ENCODE data around the gene RNF2. TPM values are rescaled to one million over a fixed set of nuclear protein-coding genes. Genes with fewer than 3 reads are reported as not detected.
"Not testable (repeated sequence)": the region's sequence is repeated elsewhere in the genome, so short reads cannot be mapped to it uniquely, and the experiment has no call there.

The RNF2 gene
- total RNA-seq, 1 donor from 2014 or later, result 27.0 TPM

GRCh38 chr1:185049670-185050069, 4.3 kb downstream of the RNF2 start:
- DNase-seq (ENCODE audit: low read depth in 2 of 2), result no peak

GRCh38 chr1:185050823-185051451, 5.6 kb downstream of the RNF2 start:
- DNase-seq (ENCODE audit: low read depth in 2 of 2), result no peak

GRCh38 chr1:185053204-185053603, 7.8 kb downstream of the RNF2 start:
- no peak for DNase-seq (ENCODE audit: low read depth in 2 of 2)

GRCh38 chr1:185054365-185055060, 9.2 kb downstream of the RNF2 start:
- no peak for DNase-seq (ENCODE audit: low read depth in 2 of 2)

- no peak for DNase-seq (ENCODE audit: low read depth in 2 of 2)
Observed at GRCh38 chr1:185058110-185058509, 12.8 kb downstream of the RNF2 start.

GRCh38 chr1:185058876-185059275, 13.5 kb downstream of the RNF2 start:
- no peak for DNase-seq (ENCODE audit: low read depth in 2 of 2)

GRCh38 chr1:185059950-185060571, 14.7 kb downstream of the RNF2 start:
- no peak for DNase-seq (ENCODE audit: low read depth in 2 of 2)

- no peak for DNase-seq (ENCODE audit: low read depth in 2 of 2)
Observed at GRCh38 chr1:185062710-185063370, 17.5 kb downstream of the RNF2 start.

- DNase-seq (ENCODE audit: low read depth in 2 of 2), result no peak
Observed at GRCh38 chr1:185063719-185064118, 18.4 kb downstream of the RNF2 start.

GRCh38 chr1:185065006-185065405, 19.6 kb downstream of the RNF2 start:
- not testable (repeated sequence) for DNase-seq (ENCODE audit: low read depth in 2 of 2)

- no peak for DNase-seq (ENCODE audit: low read depth in 2 of 2)
Observed at GRCh38 chr1:185066181-185066580, 20.8 kb downstream of the RNF2 start.

GRCh38 chr1:185068341-185068740, 23.0 kb downstream of the RNF2 start:
- DNase-seq (ENCODE audit: low read depth in 2 of 2), result no peak

GRCh38 chr1:185069202-185069772, 23.9 kb downstream of the RNF2 start:
- DNase-seq (ENCODE audit: low read depth in 2 of 2), result no peak

GRCh38 chr1:185070051-185070450, 24.7 kb downstream of the RNF2 start:
- no peak for DNase-seq (ENCODE audit: low read depth in 2 of 2)

- no peak for DNase-seq (ENCODE audit: low read depth in 2 of 2)
Observed at GRCh38 chr1:185073725-185074124, 28.4 kb downstream of the RNF2 start.

GRCh38 chr1:185074307-185074706, 28.9 kb downstream of the RNF2 start:
- DNase-seq (ENCODE audit: low read depth in 2 of 2), result no peak

- no peak for DNase-seq (ENCODE audit: low read depth in 2 of 2)
Observed at GRCh38 chr1:185075476-185075875, 30.1 kb downstream of the RNF2 start.

- no peak for DNase-seq (ENCODE audit: low read depth in 2 of 2)
Observed at GRCh38 chr1:185077374-185077773, 32.0 kb downstream of the RNF2 start.

GRCh38 chr1:185080422-185080821, 35.1 kb downstream of the RNF2 start:
- no peak for DNase-seq (ENCODE audit: low read depth in 2 of 2)

GRCh38 chr1:185083818-185084217, 38.5 kb downstream of the RNF2 start:
- DNase-seq (ENCODE audit: low read depth in 2 of 2), result no peak

GRCh38 chr1:185087101-185087500, 41.7 kb downstream of the RNF2 start:
- DNase-seq (ENCODE audit: low read depth in 2 of 2), result no peak

- no peak for DNase-seq (ENCODE audit: low read depth in 2 of 2)
Observed at GRCh38 chr1:185087746-185088145, 42.4 kb downstream of the RNF2 start.

Data from lung microvascular endothelial cell (primary cell).